HL-60/S4 treated with retinoic acid at 250 ng/mL for 4 days and 3 days (cell line): ENCODE results near the gene FZD7.

Source experiments
- in situ Hi-C: fragments of 300-500 bp; cut with MboI; formaldehyde crosslinking; loops from 2 replicates; pipeline ENCODE4 v1.7.0; 2022; ENCODE audit warnings: low sequenced_read_pairs

FZD7 gene

DNA sequence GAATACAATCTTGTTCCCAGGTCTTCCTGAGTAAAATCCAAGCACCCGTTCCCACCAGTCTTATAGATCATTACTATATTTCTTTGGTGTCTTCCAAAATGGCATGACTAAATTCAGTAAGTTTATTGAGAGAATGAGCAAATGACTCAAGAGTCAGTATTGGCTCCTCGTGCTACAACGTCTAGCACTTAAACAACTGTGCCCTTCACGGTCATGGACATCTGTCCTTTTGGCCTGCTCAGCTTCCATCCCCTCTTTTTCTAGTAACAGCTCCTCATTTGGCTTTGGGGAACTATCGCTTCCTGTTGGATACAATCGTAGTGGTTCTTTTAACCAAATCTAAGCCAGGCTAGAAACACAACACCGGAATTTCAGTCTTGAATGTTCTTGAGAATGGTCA lies 24.1 kb upstream of the FZD7 start:
- in situ Hi-C loops, result no loop called here

DNA sequence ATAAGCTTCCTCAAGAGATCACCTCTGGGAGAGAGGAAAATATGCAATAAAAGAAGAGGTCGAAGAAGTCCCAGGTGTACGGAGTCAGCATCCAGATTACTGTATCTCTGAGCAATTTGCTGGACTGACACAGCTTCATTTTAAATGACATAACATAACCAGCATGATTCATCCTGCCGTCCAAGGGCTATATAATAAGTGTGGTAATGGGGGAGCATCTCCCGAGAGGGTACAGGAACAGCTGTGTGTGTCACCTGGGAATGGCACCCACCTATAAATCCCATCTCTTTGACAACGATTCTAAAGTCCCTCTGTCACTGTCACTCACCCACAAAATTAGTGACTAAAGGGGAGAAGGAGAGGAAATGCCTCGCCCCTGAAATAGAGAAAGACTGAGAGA lies 19.3 kb upstream of the FZD7 start:
- in situ Hi-C loops, result no loop called here

DNA sequence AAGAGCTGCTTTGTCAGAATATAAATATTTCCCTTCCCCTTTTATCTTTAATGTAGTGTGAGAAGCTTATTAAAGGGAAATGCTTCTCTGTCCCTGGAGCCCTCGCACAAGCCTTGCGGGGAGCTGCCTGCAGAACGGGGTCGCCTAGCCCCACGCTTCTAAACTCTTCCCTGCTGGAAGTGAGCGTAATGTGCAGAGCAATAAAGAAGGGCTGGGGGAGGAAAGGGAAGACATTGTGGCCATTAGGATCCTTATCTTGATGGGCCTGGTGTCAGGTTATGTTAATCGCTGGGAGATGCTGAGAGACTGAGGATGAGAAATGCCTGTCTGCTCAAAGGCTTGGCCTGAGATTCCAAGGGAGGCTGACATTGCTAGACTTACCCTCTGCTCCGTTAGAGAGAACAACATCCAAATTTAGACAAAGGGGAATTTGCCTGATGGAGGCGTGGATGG lies 18.9 kb upstream of the FZD7 start:
- in situ Hi-C loops, result no loop called here

DNA sequence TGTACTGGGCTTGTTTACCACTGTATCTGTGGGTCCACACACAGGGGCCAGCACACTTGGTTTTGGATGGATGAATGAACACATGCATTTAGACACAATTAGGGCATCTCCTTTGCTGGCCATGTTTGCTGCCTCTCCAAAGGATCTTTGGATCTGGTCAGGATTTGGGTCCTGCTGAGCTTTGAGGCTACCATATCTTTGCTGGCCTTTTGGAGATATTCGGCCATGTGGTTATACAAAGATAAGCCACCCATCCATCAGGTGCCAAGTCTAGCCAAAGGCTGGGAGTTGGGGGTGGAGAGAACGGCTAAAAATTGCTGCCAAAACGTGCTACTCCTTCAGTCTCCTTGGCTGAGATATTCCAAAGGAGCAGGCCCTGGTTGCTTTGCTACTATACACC lies 18.2 kb upstream of the FZD7 start:
- in situ Hi-C loops, result no loop called here

DNA sequence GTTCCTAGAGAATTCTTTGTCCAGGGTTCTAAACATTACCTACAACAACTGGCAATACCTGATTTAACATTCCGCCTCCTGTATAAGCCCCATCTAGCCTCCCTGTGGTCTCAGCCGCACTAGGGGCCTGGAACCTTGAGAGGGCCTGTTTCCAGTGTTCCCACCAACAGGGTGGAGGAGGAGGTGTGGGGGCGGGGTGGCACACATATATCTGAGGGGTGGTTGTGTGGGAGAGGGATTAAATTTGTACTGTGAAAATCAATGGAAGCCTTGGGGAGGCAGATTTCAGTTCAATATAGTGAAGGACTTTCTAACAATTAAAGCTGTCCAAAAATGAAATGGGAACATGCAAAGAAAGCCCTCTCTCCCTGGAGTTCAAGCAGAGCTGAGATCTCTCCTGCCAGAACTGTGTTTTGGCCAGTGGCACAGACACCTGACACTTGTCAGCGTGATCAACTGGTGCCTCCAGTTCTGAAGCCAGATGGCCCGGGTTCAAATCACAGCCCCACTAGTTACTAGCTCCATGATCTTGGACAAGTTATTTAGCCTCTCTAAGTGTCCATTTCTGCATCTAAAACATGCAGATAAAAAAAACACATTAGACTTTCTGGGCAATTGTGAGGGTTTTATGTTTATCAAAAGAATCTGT lies 17.0 kb upstream of the FZD7 start:
- in situ Hi-C loops, result no loop called here

DNA sequence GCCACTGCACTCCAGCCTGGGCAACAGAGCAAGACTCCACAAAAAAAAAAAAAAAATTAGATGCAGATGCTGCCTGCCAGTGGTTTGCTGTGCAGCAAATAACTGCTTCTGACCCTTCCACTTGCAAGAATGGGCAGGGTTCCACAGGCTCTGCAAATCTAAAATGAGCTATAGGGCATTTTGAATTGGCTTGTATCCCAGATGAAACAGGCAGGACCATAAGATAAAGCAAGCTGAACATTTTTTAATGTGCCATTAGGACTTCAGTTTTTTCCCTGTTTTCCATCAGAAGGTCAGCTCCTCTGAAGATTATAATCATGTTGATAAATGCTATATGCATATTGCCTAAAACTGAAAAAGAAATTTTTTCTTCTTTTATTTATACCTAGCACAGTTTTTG lies 15.7 kb upstream of the FZD7 start:
- in situ Hi-C loops, result no loop called here

DNA sequence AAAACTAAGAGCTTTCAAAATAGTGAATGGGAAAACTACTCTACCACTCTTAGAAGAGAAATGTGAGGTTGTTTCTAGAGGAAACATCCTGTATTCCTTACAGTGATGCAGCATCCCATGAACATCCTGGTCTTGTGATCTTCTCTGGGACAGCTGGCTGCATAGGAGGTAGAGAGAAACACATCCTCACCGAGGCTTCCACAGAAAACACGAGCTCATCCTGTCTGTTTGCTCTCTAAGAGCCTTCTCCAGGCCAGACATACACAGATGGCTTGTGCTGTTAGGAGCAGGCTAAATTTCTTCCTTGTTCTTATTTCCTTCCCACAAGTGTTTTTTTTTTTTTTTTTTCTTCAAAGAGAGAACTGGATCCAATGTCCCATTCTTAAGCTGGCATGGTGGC lies 14.7 kb upstream of the FZD7 start:
- in situ Hi-C loops, result no loop called here

DNA sequence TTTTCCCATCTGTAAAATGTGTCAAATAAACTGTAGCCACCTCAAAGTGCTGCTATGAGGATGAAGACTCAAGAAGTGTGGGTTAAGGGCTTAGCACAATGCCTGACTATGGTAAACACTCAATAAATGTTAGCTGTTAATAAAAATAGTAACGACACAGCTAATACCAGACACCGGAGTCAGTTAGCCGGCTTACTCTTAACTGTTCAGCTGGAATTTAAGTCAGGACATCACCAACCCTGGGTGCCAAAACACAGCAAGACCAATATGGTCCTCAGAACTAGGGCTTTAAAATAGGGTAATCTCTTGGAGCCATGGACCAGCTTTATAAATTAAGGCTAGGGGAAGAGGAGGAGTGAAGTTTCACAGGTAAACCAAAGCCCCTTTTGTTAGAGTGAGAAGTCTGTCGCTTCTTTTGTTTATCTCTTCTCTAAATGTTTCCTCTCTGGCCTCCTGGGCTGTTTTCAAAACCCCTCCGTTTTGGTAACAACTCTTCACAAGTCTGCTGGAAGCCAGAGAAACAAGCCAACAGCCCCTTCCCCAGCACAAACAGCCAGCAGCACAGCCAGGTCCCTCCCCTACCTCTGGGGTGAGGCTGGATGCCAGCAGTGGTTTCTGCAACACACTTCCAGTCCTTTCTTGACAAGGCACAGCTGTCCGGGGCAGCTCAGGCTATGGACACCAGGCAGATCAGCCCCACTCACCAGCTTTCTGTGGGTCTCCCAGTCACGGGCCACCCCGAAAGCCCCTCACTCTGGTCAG lies 13.8 kb upstream of the FZD7 start:
- in situ Hi-C loops, result no loop called here

DNA sequence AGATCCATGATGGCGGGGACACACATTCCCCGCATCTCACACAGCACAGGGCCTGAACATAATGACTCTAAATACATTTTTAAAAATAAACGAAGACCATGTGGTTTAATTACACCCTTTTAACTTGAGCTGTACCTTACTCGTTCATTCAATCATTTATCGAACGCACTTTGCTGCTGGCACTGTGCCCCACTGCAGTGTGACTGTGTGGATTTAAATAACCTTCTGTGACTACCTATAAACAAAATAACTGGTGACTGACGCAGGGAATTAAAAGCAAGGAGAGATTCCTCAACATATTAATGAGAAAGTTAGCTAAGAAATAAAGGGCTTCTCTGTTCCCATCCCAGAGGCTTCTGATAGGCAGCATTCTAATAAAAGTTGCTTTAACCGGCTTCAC lies 10.9 kb upstream of the FZD7 start:
- in situ Hi-C loops, result no loop called here

DNA sequence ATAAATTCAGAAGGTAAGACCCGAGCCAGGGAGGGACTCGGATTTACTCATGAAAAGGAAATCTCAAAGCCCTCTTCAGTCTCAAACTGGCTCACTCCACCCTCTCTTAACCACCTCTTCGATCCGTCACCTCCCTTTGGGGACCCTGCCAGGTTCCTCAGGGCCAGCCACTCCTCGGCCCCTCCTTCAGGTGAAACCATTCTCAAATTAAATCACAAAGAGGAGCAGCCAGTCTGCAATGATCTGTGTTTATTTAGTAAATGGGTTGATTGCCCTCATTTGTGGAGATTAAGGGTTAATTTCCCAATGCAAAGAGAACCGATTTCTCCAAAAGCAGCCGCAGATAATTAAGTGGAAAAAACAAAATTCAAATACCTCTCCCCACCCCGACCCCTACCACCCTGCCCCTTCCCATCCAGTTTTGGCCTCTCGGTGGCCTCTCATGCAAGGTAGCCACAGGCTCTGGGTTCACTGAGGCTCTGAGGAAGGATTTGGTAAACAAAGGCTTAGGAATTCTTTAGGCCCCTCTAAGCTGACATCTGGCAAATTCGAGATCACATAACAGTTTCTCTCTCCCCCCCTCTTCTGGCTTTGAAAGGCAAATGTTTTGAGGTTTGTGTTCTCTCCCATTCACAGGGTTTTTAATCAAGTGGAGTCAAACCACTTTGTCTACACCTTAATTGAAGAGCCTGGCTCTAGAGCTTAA lies 10.3 kb upstream of the FZD7 start:
- in situ Hi-C loops, result no loop called here

DNA sequence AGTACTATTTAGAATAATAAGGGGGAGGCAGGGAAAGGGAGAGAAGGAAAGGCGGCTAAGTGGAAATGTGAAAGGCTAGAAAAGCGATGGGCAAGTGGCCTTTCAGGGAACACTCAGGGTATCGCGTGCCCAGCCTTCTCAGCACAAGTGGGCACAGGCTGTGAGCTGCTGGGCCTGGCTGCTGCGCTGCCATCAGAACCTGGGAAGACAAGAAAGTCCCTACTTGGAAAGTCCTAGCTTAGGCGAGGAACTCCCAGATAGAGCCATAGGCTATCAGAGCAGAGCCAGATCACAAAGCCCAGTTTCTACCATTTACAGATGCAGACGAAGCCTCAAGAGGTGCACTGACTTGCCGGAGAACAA lies 9.8 kb upstream of the FZD7 start:
- in situ Hi-C loops, result no loop called here

DNA sequence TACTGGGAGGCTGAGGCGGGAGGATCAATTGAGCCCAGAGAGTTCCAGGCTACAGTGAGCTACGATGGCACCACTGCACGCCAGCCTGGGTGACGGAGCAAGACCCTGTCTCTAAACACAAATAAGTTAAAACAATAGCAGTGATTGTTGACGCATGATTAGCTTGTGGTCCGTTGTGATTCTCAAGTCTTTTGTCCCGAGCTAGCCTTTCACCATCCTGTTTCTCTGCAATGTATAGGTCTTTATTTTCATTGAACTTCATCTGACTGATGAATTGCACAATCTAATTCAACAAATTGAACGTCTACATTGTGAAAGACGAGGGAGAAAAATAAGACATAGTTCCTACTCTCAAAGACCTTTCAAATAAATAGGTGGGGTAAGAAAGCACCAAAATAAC lies 8.8 kb upstream of the FZD7 start:
- in situ Hi-C loops, result no loop called here

DNA sequence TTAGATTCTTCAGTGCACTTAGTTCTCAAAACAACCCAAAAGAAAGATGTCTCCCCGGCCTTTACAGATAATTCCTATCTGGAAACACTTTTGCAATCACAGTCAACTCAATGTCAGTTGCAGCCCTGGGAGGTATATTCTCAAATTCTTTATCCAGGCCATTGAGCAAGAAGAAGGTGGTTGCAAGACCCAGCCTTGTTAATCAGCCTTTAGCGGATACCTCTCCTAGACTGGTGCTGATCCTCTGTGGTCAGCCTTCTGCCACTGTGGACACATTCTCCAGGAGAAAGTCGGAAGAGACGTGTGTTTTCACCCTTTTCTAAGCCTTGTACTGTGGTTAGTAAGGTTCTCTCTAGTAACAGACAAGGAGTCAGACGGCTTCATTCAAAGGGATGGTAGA lies 7.8 kb upstream of the FZD7 start:
- in situ Hi-C loops, result no loop called here

DNA sequence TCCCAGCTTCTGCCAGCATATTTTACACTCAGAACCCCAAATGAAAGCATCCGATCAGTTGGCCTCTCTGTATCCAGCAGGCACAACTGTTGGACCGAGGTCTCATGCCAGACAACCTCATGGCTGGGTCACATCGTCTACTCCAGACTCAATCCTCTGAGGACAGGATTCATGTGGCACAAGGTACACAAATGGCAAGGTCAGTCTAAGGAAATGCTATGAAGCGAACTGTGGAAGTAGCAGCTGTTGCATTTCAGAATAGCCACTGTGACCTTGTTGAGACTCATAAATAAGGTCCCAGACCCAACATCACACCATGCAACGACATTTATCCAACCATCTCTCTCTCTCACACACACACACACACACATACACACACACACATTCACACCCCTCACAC lies 7.1 kb upstream of the FZD7 start:
- in situ Hi-C loops, result no loop called here

DNA sequence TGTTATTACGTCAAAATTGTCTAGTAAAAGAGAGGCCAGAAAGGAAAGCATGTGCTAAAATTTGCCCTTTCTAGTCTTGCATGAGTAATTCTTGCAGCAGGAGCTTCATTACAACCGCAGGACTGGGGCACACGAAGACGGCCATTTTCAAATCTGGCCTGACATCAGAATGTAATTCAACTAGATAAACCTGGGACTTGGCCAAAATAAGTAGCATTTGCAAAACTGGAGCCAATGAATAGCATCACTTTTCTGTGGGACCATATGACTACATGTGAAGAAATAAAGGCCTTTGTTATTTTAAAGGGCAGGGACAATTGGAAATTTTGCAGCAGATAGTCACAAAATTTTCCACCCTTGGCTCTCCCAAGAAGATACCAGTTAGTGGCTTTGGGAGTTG lies 3.0 kb upstream of the FZD7 start:
- in situ Hi-C loops, result no loop called here

DNA sequence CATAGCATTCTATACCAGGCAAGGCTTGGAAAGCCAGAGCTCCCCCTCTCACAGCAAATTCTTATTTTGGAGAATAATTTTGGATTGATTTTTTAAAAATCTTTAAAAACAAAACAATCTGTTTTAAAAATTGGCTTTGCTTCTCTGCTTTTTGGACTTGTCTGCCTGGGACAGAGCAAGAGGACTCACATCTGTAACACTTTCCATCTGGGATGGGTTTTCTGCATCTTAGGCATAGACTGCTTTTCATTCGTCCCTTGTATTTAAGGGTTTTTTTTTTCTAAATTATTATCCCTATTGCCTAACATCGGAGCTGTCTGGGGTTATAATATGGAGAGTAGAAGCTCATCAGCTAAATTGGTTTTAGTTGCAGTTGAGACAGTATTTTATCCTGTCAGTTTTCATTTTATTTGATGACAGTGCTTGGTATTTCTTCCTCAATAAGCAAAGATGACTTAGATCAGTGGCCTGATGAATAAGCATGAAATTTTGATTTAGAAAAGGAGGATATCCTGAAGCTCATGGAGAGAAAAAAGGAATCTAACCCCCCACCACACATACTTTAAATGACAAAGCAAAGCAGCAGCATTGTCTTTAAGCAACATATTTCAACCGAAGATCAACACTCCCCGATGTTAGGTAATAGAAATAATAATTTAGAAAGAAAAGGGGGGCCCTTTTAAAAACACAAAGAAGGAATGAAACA lies 2.3 kb upstream of the FZD7 start:
- in situ Hi-C loops, result no loop called here

DNA sequence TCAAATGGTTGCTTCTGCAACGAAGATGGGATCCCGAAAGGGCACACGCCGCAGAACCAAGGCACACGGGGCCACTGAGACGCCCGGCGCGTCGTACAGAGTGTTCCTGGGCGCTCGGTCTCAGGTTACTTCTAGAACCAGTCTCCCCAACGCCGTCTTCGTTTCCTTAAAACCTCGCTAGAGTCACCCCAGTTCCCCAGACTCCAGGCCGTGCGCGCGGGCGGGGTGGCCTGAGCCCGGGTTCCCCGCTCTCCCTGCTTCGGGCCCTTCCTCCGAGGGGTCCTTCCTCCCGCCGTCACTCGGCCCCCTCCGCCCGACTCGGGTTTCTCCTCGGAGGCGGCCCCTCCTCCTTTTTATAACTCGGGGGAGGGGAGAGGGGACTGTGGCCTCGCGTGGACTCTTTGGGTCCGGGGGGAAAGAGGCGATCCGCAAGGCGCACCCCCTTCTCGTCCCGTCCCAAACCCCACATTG lies 774 bp upstream of the FZD7 start:
- in situ Hi-C loops, result no loop called here

DNA sequence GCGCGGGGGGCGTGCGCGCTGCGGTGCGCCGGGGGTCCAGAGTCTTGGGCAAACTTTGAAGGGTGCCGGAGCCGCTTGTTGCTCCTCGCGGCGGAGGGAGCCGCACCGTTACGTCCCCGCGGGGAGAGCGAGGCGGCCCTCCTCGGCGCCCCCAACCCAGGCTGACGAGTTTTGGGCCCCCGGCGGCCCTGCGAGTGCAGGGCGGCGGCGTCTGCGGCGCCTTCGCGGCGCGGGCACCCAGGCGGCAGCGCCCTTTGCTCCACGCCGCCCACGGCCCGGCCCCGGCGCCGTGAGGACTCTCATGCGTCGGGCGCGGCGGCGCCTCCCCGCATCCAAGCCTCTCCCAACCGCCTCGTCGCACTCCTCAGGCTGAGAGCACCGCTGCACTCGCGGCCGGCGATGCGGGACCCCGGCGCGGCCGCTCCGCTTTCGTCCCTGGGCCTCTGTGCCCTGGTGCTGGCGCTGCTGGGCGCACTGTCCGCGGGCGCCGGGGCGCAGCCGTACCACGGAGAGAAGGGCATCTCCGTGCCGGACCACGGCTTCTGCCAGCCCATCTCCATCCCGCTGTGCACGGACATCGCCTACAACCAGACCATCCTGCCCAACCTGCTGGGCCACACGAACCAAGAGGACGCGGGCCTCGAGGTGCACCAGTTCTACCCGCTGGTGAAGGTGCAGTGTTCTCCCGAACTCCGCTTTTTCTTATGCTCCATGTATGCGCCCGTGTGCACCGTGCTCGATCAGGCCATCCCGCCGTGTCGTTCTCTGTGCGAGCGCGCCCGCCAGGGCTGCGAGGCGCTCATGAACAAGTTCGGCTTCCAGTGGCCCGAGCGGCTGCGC lies 814 bp downstream of the FZD7 start:
- in situ Hi-C loops, result no loop called here

DNA sequence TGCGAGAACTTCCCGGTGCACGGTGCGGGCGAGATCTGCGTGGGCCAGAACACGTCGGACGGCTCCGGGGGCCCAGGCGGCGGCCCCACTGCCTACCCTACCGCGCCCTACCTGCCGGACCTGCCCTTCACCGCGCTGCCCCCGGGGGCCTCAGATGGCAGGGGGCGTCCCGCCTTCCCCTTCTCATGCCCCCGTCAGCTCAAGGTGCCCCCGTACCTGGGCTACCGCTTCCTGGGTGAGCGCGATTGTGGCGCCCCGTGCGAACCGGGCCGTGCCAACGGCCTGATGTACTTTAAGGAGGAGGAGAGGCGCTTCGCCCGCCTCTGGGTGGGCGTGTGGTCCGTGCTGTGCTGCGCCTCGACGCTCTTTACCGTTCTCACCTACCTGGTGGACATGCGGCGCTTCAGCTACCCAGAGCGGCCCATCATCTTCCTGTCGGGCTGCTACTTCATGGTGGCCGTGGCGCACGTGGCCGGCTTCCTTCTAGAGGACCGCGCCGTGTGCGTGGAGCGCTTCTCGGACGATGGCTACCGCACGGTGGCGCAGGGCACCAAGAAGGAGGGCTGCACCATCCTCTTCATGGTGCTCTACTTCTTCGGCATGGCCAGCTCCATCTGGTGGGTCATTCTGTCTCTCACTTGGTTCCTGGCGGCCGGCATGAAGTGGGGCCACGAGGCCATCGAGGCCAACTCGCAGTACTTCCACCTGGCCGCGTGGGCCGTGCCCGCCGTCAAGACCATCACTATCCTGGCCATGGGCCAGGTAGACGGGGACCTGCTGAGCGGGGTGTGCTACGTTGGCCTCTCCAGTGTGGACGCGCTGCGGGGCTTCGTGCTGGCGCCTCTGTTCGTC lies 1.7 kb downstream of the FZD7 start:
- in situ Hi-C loops, result no loop called here

DNA sequence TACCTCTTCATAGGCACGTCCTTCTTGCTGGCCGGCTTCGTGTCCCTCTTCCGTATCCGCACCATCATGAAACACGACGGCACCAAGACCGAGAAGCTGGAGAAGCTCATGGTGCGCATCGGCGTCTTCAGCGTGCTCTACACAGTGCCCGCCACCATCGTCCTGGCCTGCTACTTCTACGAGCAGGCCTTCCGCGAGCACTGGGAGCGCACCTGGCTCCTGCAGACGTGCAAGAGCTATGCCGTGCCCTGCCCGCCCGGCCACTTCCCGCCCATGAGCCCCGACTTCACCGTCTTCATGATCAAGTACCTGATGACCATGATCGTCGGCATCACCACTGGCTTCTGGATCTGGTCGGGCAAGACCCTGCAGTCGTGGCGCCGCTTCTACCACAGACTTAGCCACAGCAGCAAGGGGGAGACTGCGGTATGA lies 2.3 kb downstream of the FZD7 start:
- in situ Hi-C loops, result no loop called here
